ENCODE results near the gene C9orf78. TPM values are rescaled to one million over a fixed set of nuclear protein-coding genes. Genes with fewer than 3 reads are reported as not detected.

C9orf78 gene
- total and polyA plus RNA-seq, 2 donors: 27.0 to 99.8 TPM

- Histone ChIP-seq H3K36me3 (ENCODE audit: insufficient read depth) (peaks cover 2% of the 10 kb centered on the region), H3K27ac (ENCODE audit: low read depth) (no peak overlapping the region), H3K4me1 (ENCODE audit: insufficient read depth) (no peaks in the 10 kb centered on the region), H3K4me3 (ENCODE audit: low read depth, low read length) (no peak overlapping the region)
- 81% methylated on average over 16 of the region's 16 CpGs for WGBS
- no peak for DNase-seq (ENCODE audit: extremely low spot score)
These were observed 38.6 kb upstream of the C9orf78 start for GRCh38 chr9:129873563-129874190.

GRCh38 chr9:129871046-129871445, 36.0 kb upstream of the C9orf78 start:
- Histone ChIP-seq H3K4me3 (ENCODE audit: low read depth, low read length) (no peak overlapping the region), H3K4me1 (ENCODE audit: insufficient read depth) (no peaks in the 10 kb centered on the region), H3K36me3 (ENCODE audit: insufficient read depth) (peaks cover 2% of the 10 kb centered on the region), H3K27ac (ENCODE audit: low read depth) (no peak overlapping the region)
- 92% methylated on average over 11 of the region's 11 CpGs for WGBS
- no peak for DNase-seq (ENCODE audit: extremely low spot score)

- 91% methylated on average over 24 of the region's 24 CpGs for WGBS
- Histone ChIP-seq H3K27ac (ENCODE audit: low read depth) (no peak overlapping the region), H3K4me3 (ENCODE audit: low read depth, low read length) (no peak overlapping the region), H3K4me1 (ENCODE audit: insufficient read depth) (no peaks in the 10 kb centered on the region), H3K36me3 (ENCODE audit: insufficient read depth) (peaks cover 3% of the 10 kb centered on the region)
- no peak for DNase-seq (ENCODE audit: extremely low spot score)
These were observed 34.8 kb upstream of the C9orf78 start for GRCh38 chr9:129869585-129870501.

- Histone ChIP-seq H3K4me3 (ENCODE audit: low read depth, low read length) (no peak overlapping the region), H3K36me3 (ENCODE audit: insufficient read depth) (peaks cover 3% of the 10 kb centered on the region), H3K4me1 (ENCODE audit: insufficient read depth) (no peaks in the 10 kb centered on the region), H3K27ac (ENCODE audit: low read depth) (no peak overlapping the region)
- 83% methylated on average over 28 of the region's 28 CpGs for WGBS
- DNase-seq (ENCODE audit: extremely low spot score): no peak
These were observed 33.9 kb upstream of the C9orf78 start for GRCh38 chr9:129868872-129869486.

- H3K36me3 ChIP-seq (ENCODE audit: insufficient read depth): peaks cover 3% of the 10 kb centered on the region
- WGBS: 88% methylated on average over 48 of the region's 48 CpGs
- no peak overlapping the region for H3K4me3 ChIP-seq (ENCODE audit: low read depth, low read length)
- no peak for DNase-seq (ENCODE audit: extremely low spot score)
- no peaks in the 10 kb centered on the region for H3K4me1 ChIP-seq (ENCODE audit: insufficient read depth)
- H3K27ac ChIP-seq (ENCODE audit: low read depth): no peak overlapping the region
These were observed 33.2 kb upstream of the C9orf78 start for GRCh38 chr9:129868023-129868871.

GRCh38 chr9:129867136-129868022, 32.3 kb upstream of the C9orf78 start:
- 81% methylated on average over 17 of the region's 17 CpGs for WGBS
- H3K36me3 ChIP-seq (ENCODE audit: insufficient read depth): peaks cover 3% of the 10 kb centered on the region
- H3K4me1 ChIP-seq (ENCODE audit: insufficient read depth): no peaks in the 10 kb centered on the region
- no peak for DNase-seq (ENCODE audit: extremely low spot score)
- H3K4me3 ChIP-seq (ENCODE audit: low read depth, low read length): no peak overlapping the region
- no peak overlapping the region for H3K27ac ChIP-seq (ENCODE audit: low read depth)

GRCh38 chr9:129866394-129867135, 31.5 kb upstream of the C9orf78 start:
- no peaks in the 10 kb centered on the region for H3K4me1 ChIP-seq (ENCODE audit: insufficient read depth)
- WGBS: 75% methylated on average over 17 of the region's 17 CpGs
- peaks cover 3% of the 10 kb centered on the region for H3K36me3 ChIP-seq (ENCODE audit: insufficient read depth)
- H3K27ac ChIP-seq (ENCODE audit: low read depth): no peak overlapping the region
- no peak for DNase-seq (ENCODE audit: extremely low spot score)
- H3K4me3 ChIP-seq (ENCODE audit: low read depth, low read length): no peak overlapping the region

GRCh38 chr9:129865668-129866320, 30.7 kb upstream of the C9orf78 start:
- DNase-seq (ENCODE audit: extremely low spot score): no peak
- Histone ChIP-seq H3K27ac (ENCODE audit: low read depth) (no peak overlapping the region), H3K4me3 (ENCODE audit: low read depth, low read length) (no peak overlapping the region), H3K4me1 (ENCODE audit: insufficient read depth) (no peaks in the 10 kb centered on the region), H3K36me3 (ENCODE audit: insufficient read depth) (peaks cover 2% of the 10 kb centered on the region)
- 84% methylated on average over 14 of the region's 14 CpGs for WGBS

- 74% methylated on average over 11 of the region's 11 CpGs for WGBS
These were observed 30.0 kb upstream of the C9orf78 start for GRCh38 chr9:129864991-129865647.

GRCh38 chr9:129863059-129863690, 28.1 kb upstream of the C9orf78 start:
- no peak overlapping the region for H3K4me3 ChIP-seq (ENCODE audit: low read depth, low read length)
- DNase-seq (ENCODE audit: extremely low spot score): no peak
- H3K27ac ChIP-seq (ENCODE audit: low read depth): no peak overlapping the region
- H3K4me1 ChIP-seq (ENCODE audit: insufficient read depth): no peaks in the 10 kb centered on the region
- peaks cover 2% of the 10 kb centered on the region for H3K36me3 ChIP-seq (ENCODE audit: insufficient read depth)
- WGBS: 56% methylated on average over 14 of the region's 14 CpGs

More at GRCh38 chr9:129864991-129865647, 30.0 kb upstream of the C9orf78 start:
- Histone ChIP-seq H3K27ac (ENCODE audit: low read depth) (no peak overlapping the region), H3K4me1 (ENCODE audit: insufficient read depth) (no peaks in the 10 kb centered on the region), H3K36me3 (ENCODE audit: insufficient read depth) (peaks cover 2% of the 10 kb centered on the region), H3K4me3 (ENCODE audit: low read depth, low read length) (no peak overlapping the region)
- no peak for DNase-seq (ENCODE audit: extremely low spot score)

DNA sequence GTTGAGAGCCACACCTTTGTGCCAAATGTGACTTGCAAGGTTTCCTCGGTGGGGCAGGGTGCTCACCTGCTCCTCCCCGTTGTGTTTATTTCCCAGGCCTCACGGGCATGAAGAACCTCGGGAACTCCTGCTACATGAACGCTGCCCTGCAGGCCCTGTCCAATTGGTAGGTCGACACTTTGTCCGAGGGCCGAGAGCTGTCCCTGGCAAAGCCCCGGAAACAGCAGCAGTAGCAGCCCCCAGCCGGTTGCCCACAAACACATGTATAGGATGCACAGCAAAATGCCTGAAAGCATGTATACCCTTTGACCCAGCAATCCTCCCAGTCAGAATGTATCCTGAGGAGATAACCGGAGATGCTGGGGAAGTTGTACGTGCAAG, 26.4 kb upstream of the C9orf78 start:
- Histone ChIP-seq H3K4me1 (ENCODE audit: insufficient read depth) (no peaks in the 10 kb centered on the region), H3K27ac (ENCODE audit: low read depth) (no peak overlapping the region), H3K36me3 (ENCODE audit: insufficient read depth) (peaks cover 2% of the 10 kb centered on the region), H3K4me3 (ENCODE audit: low read depth, low read length) (no peak overlapping the region)
- no peak for DNase-seq (ENCODE audit: extremely low spot score)
- 91% methylated on average over 12 of the region's 12 CpGs for WGBS

Data from urinary bladder (tissue), 4 donors.